ENCODE measurements around the gene POLR2E.

POLR2E gene

GRCh38 chr19:1079566-1080111, 15.5 kb downstream of the POLR2E start:
- DNase-seq (ENCODE audit: low read depth): peak; percentile 63

- DNase-seq (ENCODE audit: low read depth): peak; percentile 84
These were observed 18.2 kb downstream of the POLR2E start for GRCh38 chr19:1076951-1077350.

- no peak for DNase-seq (ENCODE audit: low read depth)
These were observed 19.2 kb downstream of the POLR2E start for GRCh38 chr19:1076046-1076386.

- DNase-seq (ENCODE audit: low read depth): peak; percentile 76
These were observed 20.5 kb downstream of the POLR2E start for GRCh38 chr19:1074544-1075283.

- no peak for DNase-seq (ENCODE audit: low read depth)
These were observed 21.1 kb downstream of the POLR2E start for GRCh38 chr19:1073956-1074517.

- no peak for DNase-seq (ENCODE audit: low read depth)
These were observed 21.9 kb downstream of the POLR2E start for GRCh38 chr19:1073063-1073955.

GRCh38 chr19:1072371-1073015, 22.7 kb downstream of the POLR2E start:
- no peak for DNase-seq (ENCODE audit: low read depth)

- no peak for DNase-seq (ENCODE audit: low read depth)
These were observed 24.0 kb downstream of the POLR2E start for GRCh38 chr19:1070931-1071791.

DNA sequence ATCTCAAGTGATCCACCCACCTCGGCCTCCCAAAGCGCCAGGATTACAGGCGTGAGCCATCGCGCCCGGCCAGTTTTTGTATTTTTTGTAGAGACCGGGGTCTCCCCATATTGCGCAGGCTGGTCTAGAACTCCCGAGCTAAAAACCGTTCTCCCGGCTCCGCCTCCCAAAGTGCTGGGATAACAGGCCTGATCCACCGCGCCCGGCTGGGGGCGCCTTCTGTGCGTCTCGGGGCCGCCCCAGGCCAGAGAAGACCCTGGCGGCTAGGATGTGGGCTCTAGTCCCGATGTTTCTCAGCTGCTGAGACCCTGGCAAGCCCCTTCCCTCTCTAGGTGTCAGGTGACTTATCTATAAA, 24.6 kb downstream of the POLR2E start:
- no peak for DNase-seq (ENCODE audit: low read depth)

DNA sequence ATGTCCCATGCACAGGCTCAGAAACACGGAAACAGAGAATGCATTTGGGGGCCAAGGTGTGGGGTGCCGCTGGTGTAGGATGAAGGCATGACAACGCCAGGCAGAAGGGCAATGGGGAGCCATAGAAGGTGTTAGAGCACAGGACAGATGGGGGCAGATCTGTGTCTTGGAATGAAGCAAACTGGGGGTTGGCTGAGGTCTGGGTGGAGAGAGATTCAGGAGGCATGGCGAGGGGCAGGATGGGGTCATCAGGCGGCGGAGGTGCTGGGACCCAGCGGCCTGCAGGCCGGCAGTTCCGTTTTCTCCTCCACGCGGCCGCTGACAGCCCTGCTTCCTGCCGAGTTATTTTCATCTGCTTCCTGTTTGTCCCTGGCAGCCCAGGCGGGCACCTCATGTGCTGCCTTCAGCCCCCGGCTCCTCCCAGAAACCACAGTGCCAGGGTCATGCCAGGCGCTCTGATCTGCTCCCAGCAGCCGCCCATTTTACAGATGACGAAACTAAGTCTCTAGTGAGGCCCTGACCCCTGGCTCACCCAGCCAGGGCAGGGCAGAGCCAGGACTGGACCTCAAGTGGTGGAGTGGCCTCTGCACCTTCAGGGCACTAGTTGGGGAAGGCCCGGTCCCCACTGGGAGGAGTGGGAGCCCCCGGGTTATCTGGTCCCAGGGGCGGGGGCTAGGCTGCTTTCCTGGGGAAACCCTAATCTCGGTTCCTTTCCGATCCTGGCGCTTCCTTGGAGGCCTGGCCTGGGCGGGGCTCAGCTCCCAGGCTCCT, 26.0 kb downstream of the POLR2E start:
- DNase-seq (ENCODE audit: low read depth): no peak

DNA sequence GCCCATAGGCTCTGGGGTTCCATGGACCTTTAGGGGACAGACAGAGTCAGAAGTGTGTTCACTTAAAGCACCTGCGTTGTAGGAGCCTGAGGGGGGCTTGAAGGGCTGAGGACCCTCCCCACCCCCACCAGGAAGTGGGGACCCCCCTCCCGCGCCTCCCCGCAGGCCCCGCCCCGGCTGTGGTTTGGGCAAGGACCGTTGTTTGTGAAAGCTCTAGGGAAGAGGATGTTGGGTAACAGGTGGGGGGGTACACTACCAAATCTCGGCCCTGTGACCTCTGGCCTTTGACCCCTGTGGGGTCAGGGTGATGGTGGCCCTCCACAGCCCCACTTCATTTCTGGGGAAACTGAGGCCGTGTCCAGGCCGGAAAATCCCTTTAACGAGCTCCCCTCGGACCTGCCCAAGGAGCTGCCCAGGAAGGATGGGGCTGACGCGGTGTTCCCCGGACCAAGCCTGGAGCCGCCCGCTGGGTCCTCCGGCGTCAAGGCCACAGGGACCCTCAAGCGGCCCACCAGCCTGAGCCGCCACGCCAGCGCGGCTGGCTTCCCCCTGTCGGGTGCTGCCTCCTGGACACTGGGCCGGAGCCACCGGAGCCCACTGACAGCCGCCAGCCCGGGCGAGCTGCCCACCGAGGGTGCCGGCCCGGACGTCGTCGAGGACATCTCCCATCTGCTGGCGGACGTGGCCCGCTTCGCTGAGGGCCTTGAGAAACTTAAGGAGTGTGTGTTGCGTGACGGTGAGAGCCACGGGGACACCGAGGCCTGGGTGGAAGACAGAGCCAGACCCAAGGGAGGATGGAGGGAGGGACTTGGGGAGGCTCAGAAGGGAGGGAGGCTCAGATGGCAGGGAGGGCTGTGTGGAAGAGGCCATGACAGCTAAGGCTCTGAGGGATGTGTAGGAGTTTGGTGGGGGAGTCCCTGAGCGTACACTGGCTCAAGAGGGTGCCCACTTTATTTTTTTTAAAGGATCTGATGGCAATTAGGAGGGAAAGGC, 26.9 kb downstream of the POLR2E start:
- no peak for DNase-seq (ENCODE audit: low read depth)

DNA sequence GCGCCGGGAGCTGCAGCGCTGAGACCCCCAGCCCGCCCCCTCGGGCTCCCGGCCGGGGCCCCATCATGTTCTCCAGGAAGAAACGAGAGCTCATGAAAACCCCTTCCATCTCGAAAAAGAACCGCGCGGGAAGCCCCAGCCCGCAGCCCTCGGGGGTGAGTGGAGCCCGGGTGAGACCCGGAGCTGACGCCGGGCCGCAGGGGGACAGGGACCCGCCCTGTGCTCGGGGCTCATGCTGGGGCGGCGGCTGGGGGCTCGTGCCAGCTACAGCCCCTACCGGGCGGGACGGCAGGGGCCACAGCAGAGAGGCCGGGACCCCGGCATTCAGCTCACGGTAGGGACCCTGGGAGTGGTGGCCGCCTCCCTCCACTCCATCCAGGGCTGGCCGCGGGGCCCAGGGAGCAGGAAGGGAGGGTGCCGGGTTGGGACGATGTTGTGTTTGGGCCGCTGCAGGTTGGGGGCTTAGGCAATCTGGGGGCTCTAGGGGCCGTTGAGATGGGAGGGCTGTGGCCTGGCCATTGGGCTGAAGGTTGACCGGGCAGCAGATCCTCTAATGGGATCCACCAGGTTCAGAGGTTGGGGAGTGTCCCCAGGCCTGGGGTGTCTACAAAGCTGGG, 27.7 kb downstream of the POLR2E start:
- DNase-seq (ENCODE audit: low read depth): no peak

DNA sequence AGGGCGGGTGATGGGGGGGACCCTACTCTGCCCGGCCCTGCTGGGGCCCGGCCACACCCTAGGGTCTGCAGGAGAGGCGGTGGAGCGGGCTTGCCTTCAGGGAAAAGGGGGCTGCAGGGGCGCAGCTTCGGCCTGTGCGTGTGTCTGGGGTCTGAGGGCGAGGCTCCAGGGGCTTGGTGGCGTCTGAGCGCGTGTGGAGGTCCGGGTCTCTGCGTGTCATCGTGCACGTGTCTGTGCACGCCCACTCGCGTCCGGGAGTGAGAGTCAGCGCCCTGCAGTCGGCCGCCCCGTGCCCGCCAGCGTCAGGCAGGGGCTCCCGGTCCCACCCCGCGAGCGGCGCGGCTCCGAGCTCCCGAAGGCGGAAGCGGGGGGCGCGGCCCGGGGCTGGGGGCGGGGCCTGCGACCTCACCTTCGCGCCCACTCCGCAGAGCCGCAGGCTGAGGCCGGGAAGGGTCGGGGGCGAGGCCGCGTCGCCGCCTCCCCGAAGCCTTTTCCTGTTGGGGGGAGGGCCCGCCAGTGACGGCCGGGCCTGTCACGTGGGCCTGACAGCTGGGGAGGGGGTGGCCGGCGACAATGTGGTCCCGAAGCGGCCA, 28.3 kb downstream of the POLR2E start, which contains the start of gene ARHGAP45:
TSS of gene ARHGAP45 (plus strand) at position 420 of the 593 bp plus-strand sequence. CDS start 239 bp downstream, outside the sequence.
- peak; percentile 79 for DNase-seq (ENCODE audit: low read depth)

DNA sequence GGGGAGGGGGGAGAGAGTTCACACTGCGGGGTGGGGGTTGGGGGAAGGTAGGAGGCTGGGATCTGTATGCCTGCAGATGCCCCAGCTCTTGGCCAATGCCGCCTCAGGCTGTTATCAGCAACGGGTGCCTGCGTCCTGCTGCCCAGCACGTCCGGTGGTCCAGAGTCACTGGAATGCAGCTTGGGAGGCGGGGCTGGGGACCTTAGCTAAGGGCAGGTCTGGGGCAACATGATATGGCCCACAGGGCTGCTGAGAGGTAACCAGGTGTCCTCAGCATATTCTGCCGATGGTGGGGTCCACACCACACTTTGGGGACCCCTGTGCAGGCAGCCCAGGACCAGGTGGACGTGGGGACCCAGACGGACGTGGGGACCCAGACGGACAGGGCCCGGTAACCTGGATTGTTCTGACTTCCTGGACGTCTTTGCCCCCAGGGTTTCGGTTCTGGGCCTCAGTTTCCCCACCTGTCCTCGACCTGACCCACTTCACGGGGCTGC, 28.9 kb downstream of the POLR2E start:
- no peak for DNase-seq (ENCODE audit: low read depth)

GRCh38 chr19:1065606-1066109, 29.5 kb downstream of the POLR2E start:
- no peak for DNase-seq (ENCODE audit: low read depth)

DNA sequence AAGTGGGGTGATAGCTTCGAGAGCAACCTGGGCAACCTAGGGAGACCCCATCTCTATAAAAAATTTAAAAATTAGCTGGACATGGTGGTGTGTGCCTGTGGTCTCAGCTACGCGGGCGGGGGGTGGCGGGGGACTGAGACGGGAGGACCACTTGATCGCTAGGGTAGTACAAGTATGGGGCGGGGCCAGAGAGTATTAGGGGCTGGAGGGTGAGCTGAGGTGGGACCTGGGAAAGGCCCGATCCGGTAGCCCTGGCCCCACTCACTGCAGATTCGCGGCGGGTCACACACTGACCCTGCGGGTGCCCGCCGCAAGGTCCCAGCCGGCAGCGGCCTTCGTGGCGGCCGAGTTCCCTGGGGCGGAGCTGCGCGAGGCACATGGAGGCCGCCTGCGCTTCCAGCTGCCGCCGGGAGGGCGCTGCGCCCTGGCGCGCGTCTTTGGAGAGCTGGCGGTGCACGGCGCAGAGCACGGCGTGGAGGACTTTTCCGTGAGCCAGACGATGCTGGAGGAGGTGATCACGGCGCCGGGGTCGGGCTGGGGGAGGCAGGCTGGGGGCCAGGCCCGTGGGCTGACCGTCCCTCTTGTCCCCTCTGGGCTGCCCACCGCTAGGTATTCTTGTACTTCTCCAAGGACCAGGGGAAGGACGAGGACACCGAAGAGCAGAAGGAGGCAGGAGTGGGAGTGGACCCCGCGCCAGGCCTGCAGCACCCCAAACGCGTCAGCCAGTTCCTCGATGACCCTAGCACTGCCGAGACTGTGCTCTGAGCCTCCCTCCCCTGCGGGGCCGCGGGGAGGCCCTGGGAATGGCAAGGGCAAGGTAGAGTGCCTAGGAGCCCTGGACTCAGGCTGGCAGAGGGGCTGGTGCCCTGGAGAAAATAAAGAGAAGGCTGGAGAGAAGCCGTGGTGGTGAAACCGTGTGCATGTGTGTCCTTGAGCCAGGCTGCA, 30.2 kb downstream of the POLR2E start:
- DNase-seq (ENCODE audit: low read depth): no peak
